ENCODE data around the gene LDLRAD1. TPM values are rescaled to one million over a fixed set of nuclear protein-coding genes. Genes with fewer than 3 reads are reported as not detected.

The LDLRAD1 gene
- total RNA-seq, 1 experiment from 2014 or later: 0.30 TPM

- Histone ChIP-seq H3K4me3 (replicated peaks in 1 of 2; ENCODE audit: low read depth in 1 of 2, low read length in 2 of 2) (no peak overlapping the region), H4K20me1 (ENCODE audit: insufficient read depth) (no peaks in the 10 kb centered on the region), H3K27me3 (ENCODE audit: insufficient read depth, low read length) (no peaks in the 10 kb centered on the region), H3K36me3 (ENCODE audit: control insufficient read depth in 1 of 2, insufficient read depth in 2 of 2, low read length in 2 of 2) (peaks cover 0 to 6% of the 10 kb centered on the region in 2 experiments; a peak in 2 of 4 replicates), H3K79me2 (ENCODE audit: insufficient read depth, low read length) (peaks cover 13% of the 10 kb centered on the region), H2AFZ (ENCODE audit: low read depth, low read length, poor library complexity, severe bottlenecking) (no peak overlapping the region), H3K27ac (ENCODE audit: low read depth, low read length) (no peak overlapping the region), H3K4me1 (ENCODE audit: control insufficient read depth in 1 of 2, insufficient read depth in 2 of 2, low read length in 2 of 2) (peaks cover 4 to 5% of the 10 kb centered on the region in 2 experiments; a peak in 3 of 4 replicates), H3K4me2 (ENCODE audit: low read length) (no peak overlapping the region), H3K9me2 (ENCODE audit: insufficient read depth) (no peaks in the 10 kb centered on the region), H3K9ac (ENCODE audit: low read length) (no peak overlapping the region), H3K9me3 (ENCODE audit: control insufficient read depth in 1 of 2, insufficient read depth in 1 of 2, low read depth in 1 of 2, low read length in 2 of 2) (no peaks in the 10 kb centered on the region)
- no peak for DNase-seq (ENCODE audit: low read depth, low spot score)
- ChIA-PET RAD21 (ENCODE audit: low non-redundant PET in 1 of 2, low total read pairs in 2 of 2, uncharacterized antibody in 2 of 2, unreplicated experiment in 2 of 2) (no interaction called here), CTCF (interaction anchor here (0.8 kb wide), 1 partner anchor 87 kb away, joined by 3 read pairs; no protein-coding TSS in a partner anchor), POLR2A (no interaction called here)
- no TSS peak for BruUV-seq (replicated peaks)
- intact Hi-C loops (cut with micrococcal nuclease): no loop called here
- no peak for TF ChIP-seq POLR2AphosphoS5 (IDR thresholded peaks at IDR 0.05; ENCODE audit: low read depth, low read length)
- TF ChIP-seq EGR1 (IDR thresholded peaks at IDR 0.05; ENCODE audit: low read depth): no peak
- no peak for TF ChIP-seq POLR2A (IDR thresholded peaks at IDR 0.05; ENCODE audit: borderline replicate concordance, extremely low read depth, insufficient read depth, insufficient read length)
- no peak for TF ChIP-seq SRF (IDR thresholded peaks at IDR 0.05; ENCODE audit: low read depth)
- TF ChIP-seq YY1 (IDR thresholded peaks at IDR 0.05; ENCODE audit: extremely low read depth, insufficient replicate concordance, low read depth, low read length): no peak
- no peak for TF ChIP-seq CBX3 (IDR thresholded peaks at IDR 0.05; ENCODE audit: low read depth)
- no peak for TF ChIP-seq CTCF (IDR thresholded peaks at IDR 0.05 in 2 of 3, conservative IDR thresholded peaks at IDR 0.05 in 1 of 3; ENCODE audit: borderline replicate concordance in 1 of 3, insufficient read depth in 1 of 3, low read depth in 2 of 3, low read length in 2 of 3)
- TF ChIP-seq TCF7L2 (IDR thresholded peaks at IDR 0.05; ENCODE audit: borderline replicate concordance, extremely low read depth, insufficient read depth, insufficient read length): no peak
- TF ChIP-seq RAD21 (IDR thresholded peaks at IDR 0.05; ENCODE audit: low read depth): no peak
- no peak for TF ChIP-seq CEBPB (IDR thresholded peaks at IDR 0.05; ENCODE audit: low read depth)
- TF ChIP-seq FOSL1 (IDR thresholded peaks at IDR 0.05; ENCODE audit: low read depth): no peak
- no peak for TF ChIP-seq EZH2phosphoT487 (IDR thresholded peaks at IDR 0.05; ENCODE audit: borderline replicate concordance)
- TF ChIP-seq SP1 (IDR thresholded peaks at IDR 0.05; ENCODE audit: low read depth): no peak
- no peak for TF ChIP-seq ZBTB33 (IDR thresholded peaks at IDR 0.05; ENCODE audit: extremely low read depth, insufficient replicate concordance, low read length)
- no peak for TF ChIP-seq REST (IDR thresholded peaks at IDR 0.05; ENCODE audit: low read depth)
- no peak for TF ChIP-seq ELF1 (IDR thresholded peaks at IDR 0.05; ENCODE audit: borderline replicate concordance, low read depth)
- no peak for TF ChIP-seq ZNF274 (IDR thresholded peaks at IDR 0.05; ENCODE audit: low read depth, low read length)
- ATAC-seq: no peak
Measured at GRCh38 chr1:54046671-54047383, 28.8 kb upstream of the LDLRAD1 start.

Measured in HCT116 (cell line).